HepG2 (cell line): ENCODE results near the gene PRRC1. TPM values are rescaled to one million over a fixed set of nuclear protein-coding genes. Genes with fewer than 3 reads are reported as not detected.

Source experiments
- ATAC-seq: fragments of 200-7000 bp; cut with Tn5 transposase; 3 replicates; pipeline ENCODE4 v1.9.1; 2020; ENCODE audit warnings: mild to moderate bottlenecking, moderate library complexity
- BruUV-seq: library from RNA; stranded (reverse); fragments of 400-500 nt; replicated peaks from 2 replicates; lab custom pipeline; 2021; lab: Mats Ljungman, UMichigan
- CTCF ChIA-PET: fragments of 300-600 bp; formaldehyde crosslinking; extraction: SDS; loops from one replicate; lab custom pipeline; 2021; ENCODE audit warnings: low total read pairs, inconsistent platforms, low intra/inter-chr PET ratio; lab: Yijun Ruan, JAX
- POLR2A ChIA-PET: fragments of 350-600 bp; sonication (Branson Sonifier 250); formaldehyde crosslinking; loops from one replicate; lab custom pipeline; 2020; ENCODE audit warnings: antibody characterized with exemption, inconsistent platforms; lab: Yijun Ruan, JAX
- DNase-seq: peaks from one replicate; pipeline ENCODE4 v3.0.0-alpha.2; 2015; ENCODE audit warnings: low spot score
- FAIRE-seq: peaks from 3 replicates; lab custom pipeline; 2011; peaks lifted over from hg19 to GRCh38; lab: Jason Lieb, UNC
- H2AFZ ChIP-seq: one replicate; pipeline ENCODE4 v1.6.1; 2011; ENCODE audit warnings: low read length, inconsistent platforms
- H3K27ac ChIP-seq: fragments of 300-600 bp; 3 replicates; pipeline ENCODE4 v1.8.0; 2011; ENCODE audit warnings: mixed run types, mild to moderate bottlenecking, mixed read lengths, low read length, inconsistent platforms; ENCODE audit not compliant: insufficient read depth; ENCODE audit errors: extremely low read length
- H3K27me3 ChIP-seq, 2 experiments: fragments of 200-600 bp in 1 of 2; 2 replicates in 1 of 2; 3 replicates in 1 of 2; pipeline versions ENCODE4 v1.6.0 to v1.8.0; 2011; ENCODE audit warnings: low read length in 2 of 2, mild to moderate bottlenecking in 2 of 2, moderate library complexity in 2 of 2, inconsistent platforms in 1 of 2; ENCODE audit not compliant: insufficient read depth in 2 of 2, control insufficient read depth in 1 of 2
- H3K36me3 ChIP-seq, 2 experiments: fragments of 200-600 bp in 1 of 2; replicated peaks in 1 of 2; 2 replicates in 1 of 2; 3 replicates in 1 of 2; pipeline versions ENCODE4 v1.5.1 to v1.8.0; 2011; ENCODE audit warnings: low read length in 2 of 2, inconsistent platforms in 1 of 2; ENCODE audit not compliant: insufficient read depth in 2 of 2, control insufficient read depth in 1 of 2
- H3K4me1 ChIP-seq: 2 replicates; pipeline ENCODE4 v1.5.1; 2012; ENCODE audit warnings: low read length, inconsistent platforms; ENCODE audit not compliant: insufficient read depth
- H3K4me2 ChIP-seq: 2 replicates; pipeline ENCODE4 v1.6.0; 2011; ENCODE audit warnings: low read depth, low read length, inconsistent platforms
- H3K4me3 ChIP-seq, 3 experiments: fragments of 200-600 bp in 1 of 3; sonication (generic), shearing (Covaris generic) in 1 of 3; replicated peaks in 1 of 3; 2 replicates each; pipeline ENCODE4 v1.5.1; 2011 to 2016; ENCODE audit warnings: low read length in 3 of 3, inconsistent platforms in 2 of 3, low read depth in 2 of 3, mild to moderate bottlenecking in 2 of 3, control low read depth in 1 of 3, mixed read lengths in 1 of 3; ENCODE audit not compliant: insufficient read depth in 1 of 3
- H3K79me2 ChIP-seq: one replicate; pipeline ENCODE4 v1.6.1; 2011; ENCODE audit warnings: low read length, inconsistent platforms; ENCODE audit not compliant: insufficient read depth
- H3K9ac ChIP-seq: 2 replicates; pipeline ENCODE4 v1.6.0; 2011; ENCODE audit warnings: mild to moderate bottlenecking, low read depth, low read length, inconsistent platforms; ENCODE audit not compliant: insufficient read depth
- H3K9me3 ChIP-seq: 2 replicates; pipeline ENCODE4 v1.5.1; 2012; ENCODE audit warnings: mild to moderate bottlenecking, low read length
- H4K20me1 ChIP-seq: 2 replicates; pipeline ENCODE4 v1.6.0; 2011; ENCODE audit warnings: inconsistent platforms, mild to moderate bottlenecking, low read length, moderate library complexity; ENCODE audit not compliant: insufficient read depth
- MXI1 ChIP-seq: IDR thresholded peaks from 3 replicates; pipeline ENCODE4 v1.6.1; 2012; ENCODE audit warnings: low read depth, low read length, inconsistent platforms, borderline replicate concordance
- MZF1 ChIP-seq: sonication (generic); formaldehyde crosslinking; IDR thresholded peaks from 2 replicates; pipeline ENCODE4 v1.8.1; 2023; ENCODE audit warnings: mild to moderate bottlenecking, missing genetic modification reagents, borderline replicate concordance
- NR2F2 ChIP-seq: IDR thresholded peaks from 2 replicates; pipeline ENCODE4 v1.6.1; 2012; ENCODE audit warnings: low read depth, inconsistent platforms, borderline replicate concordance
- PHF21A ChIP-seq: sonication (generic); formaldehyde crosslinking; IDR thresholded peaks from 2 replicates; pipeline ENCODE4 v1.5.0; 2020; ENCODE audit warnings: mild to moderate bottlenecking, missing genetic modification reagents
- RORA ChIP-seq: sonication (generic); formaldehyde crosslinking; IDR thresholded peaks from 2 replicates; pipeline ENCODE4 v1.5.0; 2020; ENCODE audit warnings: mild to moderate bottlenecking, missing genetic modification reagents, moderate library complexity
- SP1 ChIP-seq, 2 experiments: fragments of 450-650 bp in 1 of 2; sonication (generic) in 1 of 2; formaldehyde crosslinking in 1 of 2; IDR thresholded peaks; 2 replicates each; pipeline versions ENCODE4 v1.4.0 to v1.6.1; 2016 to 2020; ENCODE audit warnings: missing genetic modification reagents in 1 of 2
- ZNF234 ChIP-seq: sonication (generic); formaldehyde crosslinking; conservative IDR thresholded peaks from 2 replicates; pipeline ENCODE4 v1.5.1; 2020; ENCODE audit warnings: mild to moderate bottlenecking, missing genetic modification reagents
- ZNF547 ChIP-seq: sonication (generic); formaldehyde crosslinking; IDR thresholded peaks from 2 replicates; pipeline ENCODE4 v1.5.1; 2020; ENCODE audit warnings: mild to moderate bottlenecking, missing genetic modification reagents
- ZNF777 ChIP-seq: sonication (generic); formaldehyde crosslinking; IDR thresholded peaks from 2 replicates; pipeline ENCODE4 v1.4.0; 2020; ENCODE audit warnings: missing genetic modification reagents
- WGBS: methylation state at CpG from one replicate; pipeline ENCODE4 v1.1.6; 2017; ENCODE audit warnings: low lambda C conversion rate; 5-methylcytosine and 5-hydroxymethylcytosine counted together
- in situ Hi-C: cut with HindIII; loops from 2 replicates; pipeline ENCODE4 v1.10.0; 2017; ENCODE audit warnings: low pct_unique_long_range_greater_than_20kb; ENCODE audit not compliant: extremely low pct_ligation_motif_present
- intact Hi-C: fragments of 100-400 bp; cut with micrococcal nuclease; formaldehyde crosslinking; loops from one replicate; pipeline ENCODE4 v1.10.0; 2022; ENCODE audit not compliant: unreplicated experiment
- polyA plus RNA-seq, 8 experiments: library from polyadenylated mRNA; depleted of rRNA in 3 of 8; stranded (reverse) in 7 of 8; unstranded in 1 of 8; fragments of >200 nt; fragmentation: Illumina TruSeq in 4 of 8; extraction: Trizol in 4 of 8; gene quantifications; 2 replicates each; pipeline versions ENCODE4 v1.2.1 to v1.2.3, GENCODE V29; 2011 to 2016; ENCODE audit warnings: low read depth in 4 of 8, missing spikeins in 1 of 8, mixed read lengths in 1 of 8; ENCODE audit not compliant: insufficient read depth in 1 of 8
- total RNA-seq, 5 experiments: library from RNA; depleted of rRNA; stranded (reverse); fragments of >200 nt; fragmentation: Illumina TruSeq; extraction: Trizol; gene quantifications; 2 replicates each; pipeline ENCODE4 v1.2.3, GENCODE V29; 2016; ENCODE audit warnings: low read depth in 1 of 5

The PRRC1 gene
- total and polyA plus RNA-seq, 2 of the 13 experiments (the other 11 are each of a cell fraction or from before 2014, with no cell fraction given) = 48.5 to 51.9 TPM

- no peak for TF ChIP-seq MZF1
- TF ChIP-seq ZNF547 (CRISPR knock-in tag) = no peak
These were observed 32.1 kb downstream of the PRRC1 start (continued) for GRCh38 chr5:127549551-127549950.

GRCh38 chr5:127550652-127551409, 33.4 kb downstream of the PRRC1 start:
- ATAC-seq (no peak), DNase-seq (no peak), FAIRE-seq (no peak)
- Histone ChIP-seq H3K4me1 (0 out of 2 replicates have a peak, but pooled peaks cover 7% of the 10 kb centered on the region), H3K36me3 (peaks cover 5 to 43% of the 10 kb centered on the region in 2 experiments), H4K20me1 (0 out of 2 replicates have a peak, but pooled peaks cover 3% of the 10 kb centered on the region), H2AFZ (no peak overlapping the region), H3K9ac (no peak overlapping the region), H3K9me3 (no peaks in the 10 kb centered on the region), H3K79me2 (no peaks in the 10 kb centered on the region), H3K27ac (no peak overlapping the region), H3K27me3 (no peaks in the 10 kb centered on the region), H3K4me2 (no peak overlapping the region), H3K4me3 (no peak overlapping the region)
- in situ Hi-C loops = loop anchor here (25.0 kb wide), 1 partner anchor 1536 kb away; the partner anchor contains the start of gene ISOC1
- intact Hi-C loops = no loop called here
- WGBS = 93% methylated on average over 5 of the region's 5 CpGs
- TF ChIP-seq ZNF777 (CRISPR knock-in tag) (no peak), ZNF234 (no peak), PHF21A (CRISPR knock-in tag) (no peak), SP1 (IDR thresholded peaks at IDR 0.05) (no peak), SP1 (CRISPR knock-in tag; IDR thresholded peaks at IDR 0.05) (no peak), NR2F2 (no peak), MXI1 (no peak), RORA (CRISPR knock-in tag) (no peak)
- BruUV-seq = no TSS peak
- POLR2A ChIA-PET = no interaction called here
- CTCF ChIA-PET = no interaction called here
